ENCODE data around the gene DGCR6. TPM values are rescaled to one million over a fixed set of nuclear protein-coding genes. Genes with fewer than 3 reads are reported as not detected.
A peak's percentile ranks its signal among the peaks of the same experiment; 100 is the strongest.
"Not testable (repeated sequence)": the region's sequence is repeated elsewhere in the genome, so short reads cannot be mapped to it uniquely, and the experiment has no call there.

Gene DGCR6
- total and polyA plus RNA-seq, 2 experiments from 2014 or later, result 1.4 to 2.3 TPM

DNA sequence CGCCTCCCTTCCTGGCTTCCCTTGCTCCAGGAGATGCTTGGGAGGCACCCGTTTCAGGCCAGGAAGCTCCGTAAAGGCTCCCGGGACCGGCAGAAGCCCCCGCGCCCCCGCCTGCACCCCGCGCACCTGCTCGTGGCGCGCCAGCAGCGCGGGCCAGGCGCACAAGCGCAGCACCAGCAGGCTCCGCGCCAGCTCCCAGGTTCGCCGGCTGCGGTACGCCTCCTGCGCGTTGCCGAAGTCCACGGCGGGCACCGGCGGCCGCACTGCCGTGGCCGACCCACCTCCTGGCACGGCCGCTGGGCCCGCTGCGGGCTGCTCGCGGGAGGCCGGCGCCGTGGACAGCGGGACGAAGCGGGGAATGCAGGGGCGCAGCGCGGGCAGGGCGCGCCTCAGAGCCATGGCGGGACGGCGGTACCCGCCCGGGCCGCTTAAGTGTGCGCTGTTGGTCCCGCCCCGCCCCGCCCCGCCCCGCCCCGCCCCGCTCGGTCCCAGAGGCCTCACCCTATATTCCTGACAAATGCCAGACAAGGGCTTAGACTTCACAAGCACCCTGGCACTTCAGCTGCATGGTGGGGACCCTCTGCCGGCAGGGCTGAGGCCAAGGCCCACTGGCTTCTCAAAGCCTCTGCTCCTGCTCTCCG lies 29.9 kb downstream of the DGCR6 start, which contains the start of gene PRODH (continued):
- TF ChIP-seq, protein P1, sequence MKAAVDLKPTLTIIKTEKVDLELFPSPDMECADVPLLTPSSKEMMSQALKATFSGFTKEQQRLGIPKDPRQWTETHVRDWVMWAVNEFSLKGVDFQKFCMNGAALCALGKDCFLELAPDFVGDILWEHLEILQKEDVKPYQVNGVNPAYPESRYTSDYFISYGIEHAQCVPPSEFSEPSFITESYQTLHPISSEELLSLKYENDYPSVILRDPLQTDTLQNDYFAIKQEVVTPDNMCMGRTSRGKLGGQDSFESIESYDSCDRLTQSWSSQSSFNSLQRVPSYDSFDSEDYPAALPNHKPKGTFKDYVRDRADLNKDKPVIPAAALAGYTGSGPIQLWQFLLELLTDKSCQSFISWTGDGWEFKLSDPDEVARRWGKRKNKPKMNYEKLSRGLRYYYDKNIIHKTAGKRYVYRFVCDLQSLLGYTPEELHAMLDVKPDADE (IDR thresholded peaks at IDR 0.05), result no peak
- TF ChIP-seq NANOG (IDR thresholded peaks at IDR 0.05; ENCODE audit: borderline replicate concordance), result no peak

DNA sequence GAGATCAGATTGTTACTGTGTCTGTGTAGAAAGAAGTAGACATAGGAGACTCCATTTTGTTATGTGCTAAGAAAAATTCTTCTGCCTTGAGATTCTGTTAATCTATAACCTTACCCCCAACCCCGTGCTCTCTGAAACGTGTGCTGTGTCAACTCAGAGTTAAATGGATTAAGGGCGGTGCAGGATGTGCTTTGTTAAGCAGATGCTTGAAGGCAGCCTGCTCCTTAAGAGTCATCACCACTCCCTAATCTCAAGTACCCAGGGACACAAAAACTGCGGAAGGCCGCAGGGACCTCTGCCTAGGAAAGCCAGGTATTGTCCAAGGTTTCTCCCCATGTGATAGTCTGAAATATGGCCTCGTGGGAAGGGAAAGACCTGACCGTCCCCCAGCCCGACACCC lies 32.6 kb downstream of the DGCR6 start:
- H3K4me1 ChIP-seq (ENCODE audit: insufficient read depth); H3K9me2 ChIP-seq (ENCODE audit: insufficient read depth); H3K27ac ChIP-seq (ENCODE audit: low read depth); H3K4me1 Mint-ChIP-seq; H3K4me3 Mint-ChIP-seq; DNase-seq (ENCODE audit: low spot score); H2AFZ ChIP-seq; H3K4me2 ChIP-seq; H3K4me3 ChIP-seq; H4K20me1 ChIP-seq (replicated peaks; ENCODE audit: insufficient read depth); H3K9me3 Mint-ChIP-seq; H3K27me3 Mint-ChIP-seq (ENCODE audit: insufficient read depth, low read depth, poor library complexity); H3K36me3 Mint-ChIP-seq (ENCODE audit: low read depth); H3K27me3 ChIP-seq (ENCODE audit: insufficient read depth); ATAC-seq; H3K27ac Mint-ChIP-seq; H3K36me3 ChIP-seq (ENCODE audit: insufficient read depth); H3K79me2 ChIP-seq (replicated peaks; ENCODE audit: insufficient read depth); H3F3A ChIP-seq (replicated peaks; ENCODE audit: low read depth): not testable (repeated sequence)

DNA sequence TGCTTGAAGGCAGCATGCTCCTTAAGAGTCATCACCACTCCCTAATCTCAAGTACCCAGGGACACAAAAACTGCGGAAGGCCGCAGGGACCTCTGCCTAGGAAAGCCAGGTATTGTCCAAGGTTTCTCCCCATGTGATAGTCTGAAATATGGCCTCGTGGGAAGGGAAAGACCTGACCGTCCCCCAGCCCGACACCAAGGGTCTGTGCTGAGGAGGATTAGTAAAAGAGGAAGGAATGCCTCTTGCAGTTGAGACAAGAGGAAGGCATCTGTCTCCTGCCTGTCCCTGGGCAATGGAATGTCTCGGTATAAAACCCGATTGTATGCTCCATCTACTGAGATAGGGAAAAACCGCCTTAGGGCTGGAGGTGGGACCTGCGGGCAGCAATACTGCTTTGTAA lies 41.0 kb downstream of the DGCR6 start:
- not testable (repeated sequence) for H2AFZ ChIP-seq; H3K4me2 ChIP-seq; H3K4me3 ChIP-seq; H3K4me3 Mint-ChIP-seq; DNase-seq (ENCODE audit: low spot score); H3K36me3 Mint-ChIP-seq (ENCODE audit: low read depth); H3K9me2 ChIP-seq (ENCODE audit: insufficient read depth); ATAC-seq; H4K20me1 ChIP-seq (replicated peaks; ENCODE audit: insufficient read depth); H3K27me3 Mint-ChIP-seq (ENCODE audit: insufficient read depth, low read depth, poor library complexity); H3K27ac Mint-ChIP-seq; H3K9me3 Mint-ChIP-seq; H3K27me3 ChIP-seq (ENCODE audit: insufficient read depth); H3K79me2 ChIP-seq (replicated peaks; ENCODE audit: insufficient read depth); H3F3A ChIP-seq (replicated peaks; ENCODE audit: low read depth); H3K36me3 ChIP-seq (ENCODE audit: insufficient read depth); H3K27ac ChIP-seq (ENCODE audit: low read depth)
- H3K4me1 Mint-ChIP-seq, result peaks cover 12% of the 10 kb centered on the region
- peaks cover 11% of the 10 kb centered on the region for H3K4me1 ChIP-seq (ENCODE audit: insufficient read depth)

DNA sequence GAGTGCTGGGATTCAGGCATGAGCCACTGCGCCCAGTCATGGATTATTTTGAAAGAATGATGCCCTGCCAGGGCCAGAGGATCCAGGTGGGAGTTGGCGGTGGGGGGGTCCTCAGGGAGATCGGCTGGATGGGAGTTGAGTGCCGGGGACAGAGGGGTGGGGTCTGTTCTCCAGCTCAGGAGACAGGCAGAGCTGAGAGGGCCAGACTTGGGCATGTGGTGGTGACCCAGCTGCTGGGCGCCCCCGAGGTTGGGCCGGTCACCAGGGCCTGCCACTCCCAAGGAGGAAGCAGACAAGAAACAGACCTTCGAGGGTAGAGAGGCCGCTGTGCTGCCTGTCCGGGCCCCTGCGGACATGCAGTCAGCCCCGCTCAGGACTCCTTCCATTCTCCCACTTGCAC lies 41.8 kb downstream of the DGCR6 start:
- Histone ChIP-seq H3K27me3 (ENCODE audit: insufficient read depth) (no peaks in the 10 kb centered on the region), H2AFZ (no peak overlapping the region), H3K4me1 (ENCODE audit: insufficient read depth) (peaks cover 11% of the 10 kb centered on the region), H3K27ac (ENCODE audit: low read depth) (peak overlapping the region; percentile 100), H3K9me2 (ENCODE audit: insufficient read depth) (no peaks in the 10 kb centered on the region), H3K79me2 (replicated peaks; ENCODE audit: insufficient read depth) (no peaks in the 10 kb centered on the region), H3F3A (replicated peaks; ENCODE audit: low read depth) (no peaks in the 10 kb centered on the region), H4K20me1 (replicated peaks; ENCODE audit: insufficient read depth) (no peaks in the 10 kb centered on the region), H3K4me2 (peak overlapping the region; percentile 66; the same call in 1 of the 2 replicates), H3K36me3 (ENCODE audit: insufficient read depth) (no peaks in the 10 kb centered on the region), H3K4me3 (0 out of 2 replicates have a peak overlapping the region, but pooled peaks have one; percentile 20)
- no peak for DNase-seq (ENCODE audit: low spot score)
- Mint-ChIP-seq H3K27ac (peak overlapping the region; percentile 74), H3K9me3 (no peaks in the 10 kb centered on the region), H3K4me1 (peaks cover 12% of the 10 kb centered on the region), H3K36me3 (ENCODE audit: low read depth) (peaks cover 7% of the 10 kb centered on the region; the same call in 1 of the 3 replicates), H3K27me3 (ENCODE audit: insufficient read depth, low read depth, poor library complexity) (peaks cover 2% of the 10 kb centered on the region), H3K4me3 (no peak overlapping the region)
- peak; percentile 55 for ATAC-seq
- TF ChIP-seq, protein P2, sequence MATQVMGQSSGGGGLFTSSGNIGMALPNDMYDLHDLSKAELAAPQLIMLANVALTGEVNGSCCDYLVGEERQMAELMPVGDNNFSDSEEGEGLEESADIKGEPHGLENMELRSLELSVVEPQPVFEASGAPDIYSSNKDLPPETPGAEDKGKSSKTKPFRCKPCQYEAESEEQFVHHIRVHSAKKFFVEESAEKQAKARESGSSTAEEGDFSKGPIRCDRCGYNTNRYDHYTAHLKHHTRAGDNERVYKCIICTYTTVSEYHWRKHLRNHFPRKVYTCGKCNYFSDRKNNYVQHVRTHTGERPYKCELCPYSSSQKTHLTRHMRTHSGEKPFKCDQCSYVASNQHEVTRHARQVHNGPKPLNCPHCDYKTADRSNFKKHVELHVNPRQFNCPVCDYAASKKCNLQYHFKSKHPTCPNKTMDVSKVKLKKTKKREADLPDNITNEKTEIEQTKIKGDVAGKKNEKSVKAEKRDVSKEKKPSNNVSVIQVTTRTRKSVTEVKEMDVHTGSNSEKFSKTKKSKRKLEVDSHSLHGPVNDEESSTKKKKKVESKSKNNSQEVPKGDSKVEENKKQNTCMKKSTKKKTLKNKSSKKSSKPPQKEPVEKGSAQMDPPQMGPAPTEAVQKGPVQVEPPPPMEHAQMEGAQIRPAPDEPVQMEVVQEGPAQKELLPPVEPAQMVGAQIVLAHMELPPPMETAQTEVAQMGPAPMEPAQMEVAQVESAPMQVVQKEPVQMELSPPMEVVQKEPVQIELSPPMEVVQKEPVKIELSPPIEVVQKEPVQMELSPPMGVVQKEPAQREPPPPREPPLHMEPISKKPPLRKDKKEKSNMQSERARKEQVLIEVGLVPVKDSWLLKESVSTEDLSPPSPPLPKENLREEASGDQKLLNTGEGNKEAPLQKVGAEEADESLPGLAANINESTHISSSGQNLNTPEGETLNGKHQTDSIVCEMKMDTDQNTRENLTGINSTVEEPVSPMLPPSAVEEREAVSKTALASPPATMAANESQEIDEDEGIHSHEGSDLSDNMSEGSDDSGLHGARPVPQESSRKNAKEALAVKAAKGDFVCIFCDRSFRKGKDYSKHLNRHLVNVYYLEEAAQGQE (IDR thresholded peaks at IDR 0.05; ENCODE audit: unreplicated experiment), result no peak
- TF ChIP-seq, protein P1 (IDR thresholded peaks at IDR 0.05), result no peak
- no peak for TF ChIP-seq ZNF331 (CRISPR knock-in tag; IDR thresholded peaks at IDR 0.05; ENCODE audit: low read depth)
- no peak for TF ChIP-seq EZH2 (IDR thresholded peaks at IDR 0.05; ENCODE audit: low read depth, unreplicated experiment)

All from GM23338 (cell line).